Measurements from ENCODE around the gene KIAA1328.
A peak's percentile ranks its signal among the peaks of the same experiment; 100 is the strongest.
"Not testable (repeated sequence)": the region's sequence is repeated elsewhere in the genome, so short reads cannot be mapped to it uniquely, and the experiment has no call there.

KIAA1328 gene

DNA sequence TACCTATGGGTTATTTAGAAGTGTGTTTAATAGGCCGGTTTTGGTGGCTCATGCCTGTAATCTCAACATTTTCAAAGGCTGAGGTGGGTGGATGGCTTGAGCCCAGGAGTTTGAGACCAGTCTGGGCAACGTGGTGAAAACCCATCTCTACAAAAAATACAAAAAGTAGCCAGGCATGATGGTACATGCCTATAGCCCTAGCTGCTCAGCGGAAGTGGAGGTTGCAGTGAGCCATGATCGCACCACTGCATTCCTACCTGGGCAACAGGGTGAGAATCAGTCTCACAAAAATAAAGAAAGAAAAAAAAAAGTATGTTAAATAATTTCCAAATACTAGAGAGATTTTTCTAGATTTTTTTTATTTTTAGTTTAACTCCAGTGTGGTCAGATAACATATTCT, 316.0 kb downstream of the KIAA1328 start:
- DNase-seq (ENCODE audit: low spot score): no peak

DNA sequence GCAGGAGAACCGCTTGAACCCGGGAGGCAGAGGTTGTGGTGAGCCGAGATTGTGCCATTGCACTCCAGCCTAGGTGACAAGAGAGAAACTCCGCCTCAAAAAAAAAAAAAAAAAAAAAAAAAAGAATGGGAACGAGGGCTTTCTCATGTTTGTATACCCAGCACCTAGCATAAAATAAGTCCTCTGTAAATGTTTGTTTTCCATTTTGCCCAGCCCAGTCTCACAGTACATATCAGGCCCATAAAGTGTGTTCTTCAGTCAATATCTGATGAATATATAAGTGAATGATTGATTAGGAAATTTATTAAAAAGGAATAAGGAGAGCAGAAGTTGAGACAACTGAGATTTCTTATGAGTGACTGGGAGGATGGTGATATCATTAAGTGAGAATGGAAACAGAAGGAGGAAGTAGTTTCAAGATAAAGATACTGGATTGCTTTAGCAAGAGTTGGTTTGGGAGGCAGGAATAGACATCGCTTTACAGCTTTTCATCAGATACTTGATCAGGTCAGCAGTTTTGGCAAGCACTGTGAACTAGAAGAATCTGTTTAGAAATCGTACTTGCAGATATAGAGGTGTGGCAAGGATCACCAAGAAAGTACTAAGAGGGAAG, 327.5 kb downstream of the KIAA1328 start:
- no peak for DNase-seq (ENCODE audit: low spot score)

DNA sequence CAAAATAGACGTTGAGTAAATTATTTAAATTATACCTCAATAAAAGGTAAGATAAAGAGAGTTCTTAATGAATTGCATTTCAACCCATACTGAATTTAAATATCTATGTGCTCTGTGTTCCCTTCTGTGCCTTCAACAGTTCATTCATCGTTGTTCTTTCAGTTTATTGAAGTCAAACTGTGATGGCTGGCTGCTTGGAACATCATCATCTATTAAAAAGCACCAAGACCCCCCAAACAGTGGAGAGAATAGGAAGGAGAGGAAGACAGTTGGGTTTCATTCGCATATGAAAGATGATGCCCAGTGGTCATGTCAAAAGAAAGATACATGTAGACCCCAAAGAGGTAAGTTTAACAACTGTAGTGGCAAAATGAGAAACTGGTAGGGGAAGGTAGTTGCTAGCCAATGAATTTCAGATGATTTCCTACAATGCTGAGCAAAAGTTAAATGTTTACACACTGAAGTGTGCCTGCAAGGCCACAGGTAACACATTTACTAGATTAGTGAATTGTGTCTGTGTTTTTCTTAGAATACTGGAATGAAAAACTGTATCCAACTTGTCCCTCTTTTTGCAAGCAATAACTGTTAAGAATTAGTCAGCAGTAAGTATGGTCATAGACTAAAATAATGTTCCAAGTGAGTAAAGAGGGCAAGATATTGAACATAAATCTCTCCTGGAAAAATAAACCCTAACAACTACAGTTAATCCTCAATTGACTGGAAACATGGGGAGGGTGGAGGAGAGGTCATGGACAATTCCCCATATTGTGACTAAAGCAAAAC, 331.3 kb downstream of the KIAA1328 start:
- no peak for DNase-seq (ENCODE audit: low spot score)

DNA sequence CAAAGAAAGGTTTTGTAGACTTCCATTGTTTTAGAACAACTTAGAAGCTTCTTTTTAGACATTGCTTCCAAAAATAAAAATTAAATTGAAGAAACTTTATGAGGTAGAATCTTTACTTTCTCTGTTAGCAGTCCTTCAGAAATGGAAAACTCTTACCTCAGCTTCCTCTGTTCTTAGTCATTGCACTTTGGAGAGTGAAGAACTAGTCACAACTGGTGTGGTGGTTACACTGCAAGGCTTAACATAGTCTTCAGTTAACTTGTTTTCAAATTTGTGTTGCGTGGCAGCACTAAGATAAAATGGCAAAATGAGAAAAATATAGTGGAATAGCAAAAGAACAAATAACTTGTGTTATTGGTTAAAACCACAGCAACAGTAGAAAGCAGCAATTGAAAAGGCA, 332.6 kb downstream of the KIAA1328 start:
- DNase-seq (ENCODE audit: low spot score): no peak

DNA sequence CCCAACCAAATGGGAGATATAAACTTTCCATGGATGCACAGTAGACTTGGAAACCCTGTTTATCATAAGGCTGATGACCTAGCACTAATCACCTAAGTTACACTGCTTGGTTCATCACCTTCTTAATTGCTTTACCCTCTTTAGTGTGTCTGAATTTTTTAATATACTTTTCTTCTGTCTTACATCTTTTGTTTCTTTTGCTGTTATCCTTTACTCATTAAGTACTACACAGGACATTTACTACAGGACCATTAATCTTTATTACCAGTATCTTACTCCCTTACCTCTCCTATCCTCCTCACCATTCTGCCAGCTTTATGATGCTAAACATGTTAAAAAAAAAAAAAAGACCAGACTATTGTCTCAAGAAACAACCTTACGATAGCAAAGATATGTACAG, 333.6 kb downstream of the KIAA1328 start:
- no peak for DNase-seq (ENCODE audit: low spot score)

DNA sequence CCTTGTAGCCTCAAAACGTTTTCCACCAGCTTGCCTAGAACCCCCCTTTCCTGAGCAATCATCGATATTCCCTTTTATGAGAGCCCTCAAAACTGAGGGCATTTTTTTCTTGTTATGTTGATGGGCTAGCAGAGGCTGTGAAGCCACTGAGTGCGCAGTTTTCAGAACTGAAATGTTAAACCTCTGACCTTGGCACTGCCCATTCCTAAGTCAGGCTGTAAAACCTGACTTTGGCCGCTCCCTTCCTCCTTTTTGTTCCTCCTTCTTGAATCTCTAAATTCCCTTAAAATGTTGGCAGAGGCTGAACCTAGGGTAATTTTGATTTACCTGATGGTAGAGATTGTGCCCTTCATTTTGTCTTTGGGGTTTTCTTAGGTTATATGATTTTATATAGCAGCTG, 334.2 kb downstream of the KIAA1328 start:
- no peak for DNase-seq (ENCODE audit: low spot score)

DNA sequence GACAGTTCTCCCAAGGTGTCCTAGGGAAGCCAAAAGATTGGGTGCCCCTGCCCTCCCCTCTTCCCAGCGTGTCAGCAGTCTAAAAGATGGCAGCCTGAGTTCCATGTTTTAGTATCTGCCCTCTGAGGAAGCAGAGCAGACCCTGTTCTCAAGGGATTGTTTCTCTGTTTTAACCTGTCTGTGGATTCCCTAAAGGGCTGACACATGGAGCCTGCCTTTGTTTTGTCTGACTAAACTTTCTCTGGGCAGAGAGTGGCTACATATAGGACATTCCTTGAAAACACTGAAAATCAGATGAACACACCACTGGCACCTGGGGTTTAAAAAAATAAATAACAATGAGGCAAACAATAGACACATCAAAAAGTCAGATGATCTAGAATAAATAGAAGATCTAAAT, 337.6 kb downstream of the KIAA1328 start:
- no peak for DNase-seq (ENCODE audit: low spot score)

DNA sequence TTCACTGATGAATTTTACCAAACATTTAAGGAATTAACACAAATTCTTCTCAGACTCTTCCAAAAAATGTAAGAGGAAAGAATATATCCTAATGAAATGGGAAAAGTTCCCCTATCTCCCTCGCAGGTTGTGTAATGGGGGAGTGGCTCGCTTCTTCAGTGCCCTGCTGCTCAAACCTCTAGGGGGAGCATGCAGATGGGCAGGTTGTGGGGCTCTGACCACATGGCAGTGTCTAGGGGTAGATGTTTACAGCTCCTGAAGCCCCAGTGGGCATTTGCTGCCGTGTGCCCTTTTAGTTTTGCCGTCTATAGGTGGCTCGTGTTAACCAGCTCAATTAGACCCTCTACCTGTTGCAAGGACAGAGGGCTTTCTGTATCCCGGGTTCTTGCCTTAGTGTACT, 338.0 kb downstream of the KIAA1328 start:
- not testable (repeated sequence) for DNase-seq (ENCODE audit: low spot score)

DNA sequence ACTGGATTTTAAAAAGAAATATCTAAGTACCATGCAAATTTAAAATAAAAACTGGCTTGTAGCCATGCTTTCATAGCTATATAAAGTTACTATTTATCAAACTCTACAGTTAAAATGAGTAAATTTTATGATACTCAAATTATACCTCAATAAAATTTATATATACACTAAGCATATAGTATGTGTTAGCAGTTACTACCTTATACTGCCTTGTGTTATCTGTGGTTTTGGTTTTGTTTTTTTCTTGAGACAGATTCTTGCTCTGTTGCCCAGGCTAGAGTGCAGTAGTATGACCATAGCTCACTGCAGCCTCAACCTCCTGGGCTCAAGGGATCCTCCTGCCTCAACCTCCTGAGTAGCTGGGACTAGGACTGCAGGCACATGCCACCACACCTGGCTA, 342.1 kb downstream of the KIAA1328 start:
- no peak for DNase-seq (ENCODE audit: low spot score)

DNA sequence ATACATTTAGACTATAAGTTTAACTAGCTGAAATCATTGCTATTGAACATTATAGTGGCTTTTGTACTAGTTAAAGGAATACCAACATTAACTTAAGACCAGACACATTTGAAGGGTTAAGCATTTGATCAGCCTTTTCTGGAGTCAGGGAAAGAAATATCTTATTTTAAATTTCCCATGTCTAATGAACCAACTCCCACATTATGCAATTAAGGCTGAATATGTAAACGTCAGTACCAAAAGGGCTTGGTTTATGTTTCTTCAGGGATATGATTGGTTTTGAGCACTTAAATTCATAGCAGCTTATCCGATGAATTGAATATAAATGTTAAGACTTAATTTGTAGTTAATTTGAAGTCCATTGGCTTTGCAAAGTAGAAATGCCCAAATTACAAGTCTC, 344.5 kb downstream of the KIAA1328 start:
- DNase-seq (ENCODE audit: low spot score): no peak

DNA sequence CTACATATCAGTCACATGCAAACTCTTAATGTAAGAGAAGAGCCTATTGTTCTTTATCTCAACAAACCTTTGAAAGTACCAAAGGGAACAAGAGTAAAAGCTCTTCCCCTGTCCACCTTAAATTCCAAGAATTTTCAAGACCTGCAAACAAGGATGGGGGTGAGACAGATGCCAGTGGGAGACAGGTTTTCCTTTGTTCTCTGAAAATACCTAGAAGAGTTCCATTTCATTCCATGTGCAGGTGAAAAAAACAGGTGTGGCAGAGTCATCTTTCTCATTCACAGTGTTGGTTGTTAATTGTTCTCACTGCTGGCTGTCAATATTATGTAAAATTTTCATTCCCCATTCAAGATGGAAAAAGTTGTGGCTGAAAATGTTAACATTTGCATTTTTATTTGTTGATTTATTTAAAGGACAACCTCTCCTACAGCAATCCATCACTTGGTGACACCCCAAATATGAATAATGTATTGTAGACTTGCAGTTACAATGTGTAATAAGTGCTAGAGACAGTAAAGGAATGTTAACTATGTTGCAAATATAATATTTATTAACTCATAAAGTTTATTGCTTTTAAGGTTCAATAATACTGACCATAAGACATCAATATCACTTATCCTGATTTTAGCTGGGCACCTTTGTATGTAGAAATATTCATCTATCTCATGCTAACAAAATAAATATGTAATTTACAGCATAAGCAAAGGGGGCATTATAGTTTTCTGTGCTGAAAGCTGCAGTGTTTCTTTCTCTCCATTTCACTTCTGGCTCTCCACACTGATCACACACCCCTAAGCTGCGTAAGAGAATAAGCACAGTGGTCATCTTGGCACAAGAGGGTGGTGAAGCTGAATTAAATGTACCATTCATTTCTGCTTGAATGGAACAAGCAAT, 347.0 kb downstream of the KIAA1328 start:
- DNase-seq (ENCODE audit: low spot score): no peak

DNA sequence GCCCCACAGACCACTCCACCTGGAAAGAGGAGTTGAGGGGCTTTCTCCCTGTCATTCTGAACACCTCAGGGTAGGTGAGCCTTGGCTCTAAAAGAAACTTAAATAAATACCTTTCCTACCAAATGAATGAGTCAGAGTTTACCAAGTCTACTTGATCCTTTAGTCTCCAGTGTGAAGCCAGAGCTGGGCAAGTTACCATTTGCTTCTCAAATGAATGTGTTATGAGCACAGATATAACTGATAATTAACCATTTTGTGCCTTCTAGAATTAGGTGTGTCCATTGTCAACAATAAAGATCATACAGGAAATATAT, 347.7 kb downstream of the KIAA1328 start:
- no peak for DNase-seq (ENCODE audit: low spot score)

DNA sequence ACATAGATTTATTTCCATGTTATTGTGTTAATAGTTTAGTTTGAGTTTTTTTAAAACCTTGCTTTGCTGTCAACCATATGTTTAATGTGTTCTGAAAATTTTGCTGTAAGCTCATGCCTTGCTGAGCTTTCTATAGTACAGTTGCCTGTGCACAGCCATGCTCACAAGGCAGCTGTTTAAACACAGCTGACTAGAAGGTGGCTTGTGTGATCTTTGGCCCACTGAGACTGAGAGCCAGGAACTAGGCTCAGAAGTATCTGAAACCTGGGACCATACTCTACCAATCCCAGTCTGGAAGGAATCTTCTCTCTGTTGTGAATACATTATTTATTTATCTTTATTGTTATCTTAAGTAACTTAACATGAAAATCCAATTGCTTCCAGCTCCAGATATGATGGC, 350.5 kb downstream of the KIAA1328 start:
- no peak for DNase-seq (ENCODE audit: low spot score)

DNA sequence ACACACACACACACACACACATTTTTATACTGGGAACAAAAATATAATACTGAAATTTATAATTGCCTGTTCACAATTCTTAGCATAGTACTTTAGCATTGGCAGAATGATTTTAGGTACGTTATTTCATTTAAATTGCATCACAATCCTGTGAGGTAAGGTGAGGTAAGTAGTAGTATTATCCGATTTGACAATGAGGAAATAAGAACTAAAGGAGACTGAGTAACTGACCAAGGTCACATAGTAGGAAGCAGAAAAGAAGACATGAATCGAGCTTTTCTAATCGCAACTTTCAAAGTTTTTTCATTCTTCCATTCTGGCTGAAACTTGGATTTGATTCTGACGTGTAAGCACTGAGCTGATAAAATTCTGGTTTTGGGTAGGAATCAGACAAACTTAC, 351.2 kb downstream of the KIAA1328 start:
- DNase-seq (ENCODE audit: low spot score): no peak

DNA sequence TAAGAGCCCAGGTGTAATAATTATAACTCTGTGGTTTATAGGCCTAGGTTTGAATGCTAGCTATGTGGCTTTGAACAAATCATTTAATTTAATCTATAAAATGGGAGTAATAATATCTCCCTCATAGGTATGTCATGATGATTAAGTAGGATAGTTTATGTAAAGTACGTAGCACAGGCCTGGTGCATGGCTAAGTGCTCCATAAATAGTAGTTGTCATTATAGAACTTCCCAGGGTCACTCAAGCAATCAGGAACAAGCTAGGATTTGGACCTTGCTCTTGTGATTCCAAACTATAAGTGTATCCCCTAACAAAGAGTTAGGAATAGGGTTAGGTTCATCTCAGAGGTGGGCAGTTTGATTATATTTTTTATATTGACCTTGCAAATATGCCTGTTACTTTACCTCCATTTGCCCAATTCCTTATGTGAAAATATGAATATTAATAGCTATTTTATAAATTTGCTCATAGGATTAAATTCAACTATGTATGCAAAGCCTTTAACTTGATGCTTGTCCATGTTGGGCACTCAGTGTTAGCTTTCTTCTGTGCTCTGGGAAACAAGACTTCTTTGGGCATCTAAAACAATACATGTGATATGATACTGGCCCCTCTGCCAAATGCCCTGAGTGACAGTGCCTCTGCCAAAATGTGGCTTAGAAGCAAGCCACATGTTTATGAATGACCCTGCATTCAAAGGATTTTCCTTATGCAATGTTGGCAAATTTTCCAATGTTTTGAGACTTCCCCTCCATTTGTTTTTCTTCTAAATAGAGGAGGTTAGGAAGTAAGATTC, 353.6 kb downstream of the KIAA1328 start:
- no peak for DNase-seq (ENCODE audit: low spot score)

DNA sequence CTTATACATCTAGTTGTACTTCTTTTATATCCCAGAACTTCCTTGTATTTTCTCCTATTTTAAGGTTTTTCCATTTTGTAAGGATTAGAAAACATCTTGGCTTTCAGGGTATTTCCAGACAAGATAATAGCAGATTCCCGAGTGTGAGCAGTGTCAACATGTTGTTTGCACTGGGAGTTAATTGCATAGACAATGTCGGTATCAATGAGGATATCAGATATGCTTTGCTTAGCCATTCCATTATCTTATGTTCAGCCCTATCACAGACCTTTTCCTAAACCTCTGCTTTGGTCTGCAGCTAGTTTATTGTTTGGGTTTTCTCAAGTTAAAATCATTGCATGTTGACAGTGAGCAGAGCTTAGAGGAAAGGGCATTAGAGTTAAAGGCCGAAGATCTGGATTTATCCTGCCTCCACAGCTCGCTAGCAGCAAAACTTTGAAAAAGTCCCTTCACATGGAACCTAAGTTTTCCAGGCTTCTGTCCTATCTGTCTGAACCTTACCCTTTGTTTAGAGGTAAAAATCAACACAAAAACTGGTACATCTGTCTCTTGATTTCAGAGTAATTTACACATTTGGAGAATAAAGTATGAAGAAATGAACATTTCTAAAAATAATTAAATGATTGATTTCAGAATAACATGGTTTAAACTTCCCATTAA, 355.4 kb downstream of the KIAA1328 start:
- DNase-seq (ENCODE audit: low spot score): no peak

DNA sequence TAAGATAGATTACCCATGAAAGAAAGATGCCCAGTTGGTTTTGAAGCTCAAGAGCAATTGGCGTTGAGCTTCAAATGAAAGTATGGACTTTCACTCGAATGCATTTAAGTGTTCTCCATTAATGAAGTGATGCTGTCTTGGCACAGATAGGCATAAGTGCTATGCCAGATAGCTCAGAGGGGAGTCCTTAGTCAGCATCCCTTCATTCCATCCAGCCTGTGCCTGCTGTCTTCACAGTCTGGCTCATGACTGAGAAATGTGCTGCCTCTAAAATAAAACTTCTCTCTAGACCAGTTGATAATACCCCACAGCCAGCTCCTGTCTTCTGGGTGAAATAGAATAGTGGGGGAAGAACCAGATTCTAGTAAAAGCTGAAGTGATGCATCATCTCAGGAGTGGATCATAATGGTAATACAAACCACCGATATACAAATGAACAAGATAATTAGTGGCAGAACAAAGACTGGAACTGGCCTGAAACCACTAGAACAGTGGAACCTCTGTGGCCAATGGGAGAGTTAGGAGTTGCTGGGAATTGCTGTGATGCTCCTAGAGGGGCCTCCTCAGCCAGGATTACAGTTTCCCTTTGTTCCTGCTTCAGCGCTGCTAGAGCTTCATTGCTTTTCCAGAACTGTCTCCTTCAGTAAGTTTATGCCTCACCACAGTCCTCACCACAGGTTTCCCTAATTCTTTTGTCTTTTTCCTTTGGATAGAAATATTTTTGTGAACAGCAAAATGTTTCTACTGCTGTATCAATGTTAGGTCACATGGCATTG, 359.3 kb downstream of the KIAA1328 start:
- DNase-seq (ENCODE audit: low spot score): peak; percentile 63

DNA sequence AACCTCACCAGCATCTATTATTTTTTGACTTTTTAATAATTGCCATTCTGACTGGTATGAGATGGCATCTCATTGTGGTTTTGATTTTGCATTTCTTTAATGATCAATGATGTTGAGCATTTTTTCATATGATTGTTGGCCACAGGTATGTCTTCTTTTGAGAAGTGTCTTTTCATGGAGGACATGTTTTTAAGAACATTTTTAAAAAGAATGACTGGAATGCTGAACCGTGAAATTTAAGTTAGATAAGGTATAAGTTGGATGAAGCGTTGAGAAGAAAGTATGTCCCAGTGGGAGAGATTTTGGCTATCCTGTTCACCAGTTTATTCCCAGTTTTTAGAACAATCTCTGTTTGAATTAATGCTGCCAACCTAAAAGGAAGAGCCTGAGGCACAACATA, 370.8 kb downstream of the KIAA1328 start:
- DNase-seq (ENCODE audit: low spot score): no peak

DNA sequence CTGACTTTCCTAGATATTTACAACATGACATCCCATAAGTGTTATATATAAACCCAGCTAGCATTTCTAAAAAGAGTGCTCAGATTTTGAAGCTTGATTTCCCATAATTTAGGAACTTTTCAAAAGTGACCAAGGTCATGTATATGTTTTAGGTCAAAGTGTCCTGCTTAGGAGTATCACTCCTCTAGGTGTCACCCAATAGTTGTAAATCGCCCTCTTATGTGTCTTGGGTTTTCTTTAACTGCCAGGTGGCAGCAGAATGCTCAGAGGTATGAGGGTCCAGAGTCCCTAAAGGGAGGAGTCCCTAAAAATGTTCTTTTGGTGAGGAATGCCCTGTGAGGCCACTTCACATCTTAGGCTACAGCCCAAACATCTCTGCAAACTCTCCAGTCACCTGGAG, 378.4 kb downstream of the KIAA1328 start:
- DNase-seq (ENCODE audit: low spot score): no peak

DNA sequence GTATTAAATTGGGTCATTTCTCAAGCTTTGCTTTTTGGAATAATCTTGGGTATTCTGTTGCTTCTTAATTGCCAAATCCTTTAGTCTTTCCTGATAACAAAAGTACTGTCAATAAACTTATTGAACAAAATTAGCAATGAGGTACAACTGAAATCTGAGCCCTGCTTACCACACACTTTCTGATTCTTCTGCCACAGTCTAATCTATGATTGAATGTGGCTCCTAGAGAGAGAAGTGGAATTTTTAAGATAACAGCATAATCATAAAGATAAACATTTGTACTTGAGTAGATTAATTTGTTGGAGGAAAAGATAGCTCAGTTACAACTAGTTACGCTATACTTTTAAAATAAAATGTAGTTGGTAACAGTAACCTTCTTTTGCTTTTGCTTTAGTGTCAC, 381.9 kb downstream of the KIAA1328 start:
- DNase-seq (ENCODE audit: low spot score): no peak

DNA sequence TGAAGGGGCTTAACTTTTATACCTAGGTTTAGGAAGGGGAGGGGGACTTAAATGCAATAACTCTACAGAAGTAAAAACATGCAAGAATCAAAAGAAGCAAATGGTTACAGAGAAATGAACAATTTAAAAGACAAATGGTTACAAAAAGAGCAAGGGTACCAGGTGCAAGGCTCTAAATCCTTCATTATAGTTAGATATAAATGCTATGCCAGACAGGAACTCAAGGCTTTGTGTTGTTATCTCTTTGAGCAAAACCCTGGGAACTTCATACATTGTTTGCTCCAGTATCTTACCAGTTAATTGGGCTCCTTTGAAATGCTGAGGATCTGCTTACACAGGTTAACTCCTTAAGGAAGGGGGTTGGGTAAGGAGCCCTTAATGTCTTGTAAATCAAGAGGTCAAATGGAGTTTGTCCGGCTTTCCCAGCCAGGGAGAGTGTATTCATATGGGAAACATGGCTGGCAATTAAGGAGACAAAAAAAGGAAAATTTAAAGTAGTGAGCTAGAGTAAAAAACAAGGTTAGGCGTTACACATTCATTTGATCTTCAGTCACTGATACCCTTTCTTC, 389.2 kb downstream of the KIAA1328 start:
- DNase-seq (ENCODE audit: low spot score): no peak

All from cerebellar cortex (tissue), 1 donor.